ENCODE measurements around the gene OSBPL5.

GRCh38 chr11:3041699-3042441, 123.2 kb downstream of the OSBPL5 start:
- TF ChIP-seq CTCF (IDR thresholded peaks at IDR 0.05) = no peak
- TF ChIP-seq ZFX (IDR thresholded peaks at IDR 0.05; ENCODE audit: borderline replicate concordance) = no peak
